Panc1 (cell line): ENCODE data around the gene PRKCD. TPM values are rescaled to one million over a fixed set of nuclear protein-coding genes. Genes with fewer than 3 reads are reported as not detected.

Experiments used
- ATAC-seq: fragments of 200-7000 bp; cut with Tn5 transposase; 2 replicates; pipeline ENCODE4 v1.9.1; 2020; ENCODE audit warnings: mild to moderate bottlenecking, moderate library complexity
- BruUV-seq: library from RNA; stranded (reverse); fragments of 400-500 nt; replicated peaks from 2 replicates; lab custom pipeline; 2021; lab: Mats Ljungman, UMichigan
- CTCF ChIA-PET: fragments of 300-600 bp; sonication (Branson Sonifier 250); formaldehyde crosslinking; loops from one replicate; lab custom pipeline; 2022; ENCODE audit warnings: antibody characterized with exemption; lab: Charles Lee
- POLR2A ChIA-PET: fragments of 300-600 bp; sonication (Branson Sonifier 250); formaldehyde crosslinking; loops from one replicate; lab custom pipeline; 2022; ENCODE audit warnings: antibody characterized with exemption; lab: Charles Lee
- DNase-seq: peaks from one replicate; pipeline ENCODE4 v3.0.0-alpha.2; 2010; ENCODE audit warnings: low read depth, low spot score
- H3K27ac ChIP-seq: 2 replicates; pipeline ENCODE4 v1.5.1; 2011; ENCODE audit warnings: mild to moderate bottlenecking, low read length, inconsistent platforms
- H3K27me3 ChIP-seq: fragments of 200-500 bp; sonication (Bioruptor generic); 2 replicates; pipeline ENCODE4 v1.6.0; 2014; ENCODE audit warnings: low read length, inconsistent platforms; ENCODE audit not compliant: control insufficient read depth, insufficient read depth
- H3K36me3 ChIP-seq: fragments of 200-500 bp; sonication (Bioruptor generic); 2 replicates; pipeline ENCODE4 v1.5.1; 2014; ENCODE audit warnings: inconsistent platforms, mild to moderate bottlenecking, low read length, moderate library complexity; ENCODE audit not compliant: control insufficient read depth, insufficient read depth
- H3K4me1 ChIP-seq: 2 replicates; pipeline ENCODE4 v1.5.1; 2011; ENCODE audit warnings: inconsistent platforms, mild to moderate bottlenecking, low read length, moderate library complexity; ENCODE audit not compliant: control insufficient read depth, insufficient read depth
- H3K4me3 ChIP-seq, 2 experiments: 2 replicates each; pipeline ENCODE4 v1.5.1; 2011 to 2012; ENCODE audit warnings: low read depth in 2 of 2, low read length in 2 of 2, mild to moderate bottlenecking in 2 of 2, inconsistent platforms in 1 of 2, moderate library complexity in 1 of 2
- H3K9me3 ChIP-seq: fragments of 200-500 bp; sonication (Bioruptor generic); 2 replicates; pipeline ENCODE4 v1.5.1; 2014; ENCODE audit warnings: low read depth, mild to moderate bottlenecking, inconsistent platforms, low read length, moderate library complexity; ENCODE audit not compliant: control insufficient read depth, insufficient read depth
- CTCF ChIP-seq: fragments of 450-650 bp; IDR thresholded peaks from 2 replicates; pipeline ENCODE4 v1.5.1; 2017; ENCODE audit warnings: mild to moderate bottlenecking
- POLR2AphosphoS5 ChIP-seq: IDR thresholded peaks from 2 replicates; pipeline ENCODE4 v1.6.1; 2012; ENCODE audit warnings: mild to moderate bottlenecking, low read depth, low read length, moderate library complexity
- REST ChIP-seq, 2 experiments: IDR thresholded peaks; 2 replicates each; pipeline ENCODE4 v1.6.1; 2011 to 2012; ENCODE audit warnings: low read depth in 2 of 2, control low read depth in 1 of 2, low read length in 1 of 2, mild to moderate bottlenecking in 1 of 2, moderate library complexity in 1 of 2; ENCODE audit not compliant: insufficient read depth in 1 of 2
- SIN3A ChIP-seq: IDR thresholded peaks from 2 replicates; pipeline ENCODE4 v1.6.1; 2012; ENCODE audit warnings: low read depth, mild to moderate bottlenecking, low read length, moderate library complexity, borderline replicate concordance; ENCODE audit not compliant: insufficient read depth
- TCF7L2 ChIP-seq: IDR thresholded peaks from 2 replicates; pipeline ENCODE4 v1.6.1; 2011; ENCODE audit warnings: mild to moderate bottlenecking, low read depth, low read length, inconsistent platforms
- in situ Hi-C: cut with HindIII; loops from 2 replicates; pipeline ENCODE4 v1.10.0; 2016; ENCODE audit warnings: low sequenced_read_pairs, low pct_unique_long_range_greater_than_20kb
- intact Hi-C: fragments of 100-400 bp; cut with micrococcal nuclease; formaldehyde crosslinking; loops from one replicate; pipeline ENCODE4 v1.10.0; 2022; ENCODE audit not compliant: unreplicated experiment
- total RNA-seq: library from RNA; stranded (reverse); gene quantifications from one replicate; pipeline ENCODE4 v1.2.1, GENCODE V29; 2021; ENCODE audit not compliant: unreplicated experiment

The PRKCD gene
- total RNA-seq, 1 experiment from 2014 or later = 14.0 TPM

GRCh38 chr3:53122933-53123305 is 38.1 kb upstream of the PRKCD start:
- CTCF ChIA-PET = no interaction called here
- intact Hi-C loops = no loop called here
- Histone ChIP-seq H3K27ac (no peak overlapping the region), H3K4me1 (no peaks in the 10 kb centered on the region), H3K4me3 (no peak overlapping the region), H3K9me3 (no peaks in the 10 kb centered on the region), H3K36me3 (peaks cover 4% of the 10 kb centered on the region), H3K27me3 (no peaks in the 10 kb centered on the region)
- ATAC-seq (no peak), DNase-seq (no peak)
- in situ Hi-C loops = no loop called here
- TF ChIP-seq SIN3A = no peak
- no peak for TF ChIP-seq POLR2AphosphoS5
- TF ChIP-seq CTCF = no peak
- TF ChIP-seq REST (IDR thresholded peaks at IDR 0.05; ENCODE audit: insufficient read depth in 1 of 2, low read depth in 2 of 2, low read length in 1 of 2) = no peak
- no peak for TF ChIP-seq TCF7L2
- no TSS peak for BruUV-seq
- POLR2A ChIA-PET = no interaction called here

- BruUV-seq = no TSS peak
- Histone ChIP-seq H3K4me1 (no peaks in the 10 kb centered on the region), H3K4me3 (no peak overlapping the region), H3K9me3 (no peaks in the 10 kb centered on the region), H3K27ac (no peak overlapping the region), H3K36me3 (peaks cover 4% of the 10 kb centered on the region), H3K27me3 (no peaks in the 10 kb centered on the region)
- intact Hi-C loops = no loop called here
- CTCF ChIA-PET = no interaction called here
- TF ChIP-seq POLR2AphosphoS5 = no peak
- TF ChIP-seq REST (IDR thresholded peaks at IDR 0.05; ENCODE audit: insufficient read depth in 1 of 2, low read depth in 2 of 2, low read length in 1 of 2) = no peak
- TF ChIP-seq TCF7L2 = no peak
- TF ChIP-seq SIN3A = no peak
- no peak for TF ChIP-seq CTCF
- DNase-seq (no peak), ATAC-seq (no peak)
- POLR2A ChIA-PET = no interaction called here
- in situ Hi-C loops = no loop called here
Measured at GRCh38 chr3:53123510-53123909, 37.5 kb upstream of the PRKCD start.
